Measurements from ENCODE around the gene CIDEB. TPM values are rescaled to one million over a fixed set of nuclear protein-coding genes. Genes with fewer than 3 reads are reported as not detected.

CIDEB gene
- total and polyA plus RNA-seq, 9 of the 15 experiments (the other 6 are each of a cell fraction or from before 2014, with no cell fraction given), result 0.03 to 0.35 (median 0.09) TPM; not detected in 3

GRCh38 chr14:24277071-24277470 is 30.7 kb downstream of the CIDEB start:
- H3K79me2 ChIP-seq (ENCODE audit: control insufficient read depth, insufficient read depth, low read length), result no peaks in the 10 kb centered on the region
- H3K9ac ChIP-seq (ENCODE audit: insufficient read depth in 1 of 2, low read depth in 2 of 2, low read length in 2 of 2), result no peak overlapping the region
- CTCF ChIA-PET (ENCODE audit: low intra/inter-chr PET ratio), result no interaction called here
- FAIRE-seq (no peak), DNase-seq (ENCODE audit: extremely low read depth in 1 of 4, low spot score in 3 of 4) (no peak), ATAC-seq (no peak)
- H3K4me1 ChIP-seq (replicated peaks in 1 of 2; ENCODE audit: control insufficient read depth in 2 of 2, insufficient read depth in 2 of 2, low read length in 2 of 2), result peaks cover 16 to 26% of the 10 kb centered on the region in 2 experiments; a peak in 4 of 5 replicates
- H3K4me3 ChIP-seq, result no peak overlapping the region
- no peaks in the 10 kb centered on the region for H4K20me1 ChIP-seq (replicated peaks; ENCODE audit: control insufficient read depth, insufficient read depth, low read length)
- H3K4me2 ChIP-seq (ENCODE audit: insufficient read depth, low read length), result no peak overlapping the region
- BruUV-seq (replicated peaks), result no TSS peak
- H2AFZ ChIP-seq (ENCODE audit: low read depth, low read length), result no peak overlapping the region
- WGBS (ENCODE audit: insufficient coverage, low coverage, missing lambda C conversion rate), result 71% methylated on average over 4 of the region's 6 CpGs
- H3K36me3 ChIP-seq (ENCODE audit: control insufficient read depth, insufficient read depth, low read length), result no peaks in the 10 kb centered on the region; the same call in 2 of the 3 replicates
- no peaks in the 10 kb centered on the region for H3K27me3 ChIP-seq (ENCODE audit: control insufficient read depth in 2 of 2, insufficient read depth in 2 of 2, low read length in 2 of 2)
- POLR2A ChIA-PET, result no interaction called here
- peaks cover 2% of the 10 kb centered on the region for H3K9me1 ChIP-seq (ENCODE audit: control insufficient read depth, insufficient read depth, low read length)
- intact Hi-C loops (cut with micrococcal nuclease), result no loop called here
- in situ Hi-C loops (cut with MboI), result no loop called here
- no peak overlapping the region for H3K27ac ChIP-seq (ENCODE audit: extremely low read depth, low read depth, low read length)
- no peak for TF ChIP-seq THRAP3 (IDR thresholded peaks at IDR 0.05; ENCODE audit: borderline replicate concordance)
- TF ChIP-seq ZNF830 (CRISPR knock-in tag; IDR thresholded peaks at IDR 0.05), result no peak
- no peak for TF ChIP-seq LARP7 (IDR thresholded peaks at IDR 0.05)
- TF ChIP-seq SREBF1 (IDR thresholded peaks at IDR 0.05; ENCODE audit: borderline replicate concordance, low read depth, low read length), result no peak
- no peak for TF ChIP-seq ILF3 (IDR thresholded peaks at IDR 0.05; ENCODE audit: borderline replicate concordance)
- no peak for TF ChIP-seq ELF1 (tag; IDR thresholded peaks at IDR 0.05)
- no peak for TF ChIP-seq ZNF696 (CRISPR knock-in tag; conservative IDR thresholded peaks at IDR 0.05)
- no peak for TF ChIP-seq ZNF76 (CRISPR knock-in tag; IDR thresholded peaks at IDR 0.05; ENCODE audit: borderline replicate concordance)
- no peaks in the 10 kb centered on the region for H3K9me3 ChIP-seq (replicated peaks; ENCODE audit: control insufficient read depth, insufficient read depth, low read depth, low read length)

All from K562 (cell line).